ENCODE measurements around the gene PCDHGA8. TPM values are rescaled to one million over a fixed set of nuclear protein-coding genes. Genes with fewer than 3 reads are reported as not detected.

Gene PCDHGA8
- polyA plus RNA-seq, 1 donor (not counting 4 experiments of a cell fraction or from before 2014, with no cell fraction given), result 0.08 TPM

- peaks cover 24% of the 10 kb centered on the region for H3K9me3 ChIP-seq (ENCODE audit: control insufficient read depth, low read depth, low read length)
- no peak overlapping the region for H3K9ac ChIP-seq (ENCODE audit: control insufficient read depth, extremely low read depth, insufficient read depth, low read length)
- DNase-seq (ENCODE audit: low read depth, low spot score), result no peak
- H2AFZ ChIP-seq (ENCODE audit: control insufficient read depth, low read length), result no peak overlapping the region
- no peaks in the 10 kb centered on the region for H4K20me1 ChIP-seq (ENCODE audit: control insufficient read depth, extremely low read depth, insufficient read depth, low read length)
- H3K4me3 ChIP-seq (ENCODE audit: control insufficient read depth in 2 of 3, extremely low read depth in 1 of 3, insufficient read depth in 2 of 3, low read depth in 1 of 3, low read length in 3 of 3), result no peak overlapping the region
- no peak for FAIRE-seq
- peaks cover 11% of the 10 kb centered on the region for H3K27me3 ChIP-seq (ENCODE audit: control insufficient read depth, extremely low read depth, insufficient read depth, low read length)
- dilution Hi-C loops (cut with MboI; ENCODE audit: extremely low pct_ligation_motif_present, low sequenced_read_pairs), result no loop called here
- no peak overlapping the region for H3K27ac ChIP-seq (ENCODE audit: control insufficient read depth, insufficient read depth, low read length)
- no peaks in the 10 kb centered on the region for H3K36me3 ChIP-seq (ENCODE audit: control insufficient read depth in 2 of 2, extremely low read depth in 1 of 2, insufficient read depth in 2 of 2, low read length in 2 of 2)
- H3K4me2 ChIP-seq (ENCODE audit: control insufficient read depth, extremely low read depth, insufficient read depth, low read depth, low read length), result no peak overlapping the region
- no peaks in the 10 kb centered on the region for H3K4me1 ChIP-seq (ENCODE audit: control insufficient read depth, extremely low read depth, insufficient read depth, low read length)
- TF ChIP-seq EZH2 (IDR thresholded peaks at IDR 0.05; ENCODE audit: low read length), result no peak
- TF ChIP-seq, protein P1, sequence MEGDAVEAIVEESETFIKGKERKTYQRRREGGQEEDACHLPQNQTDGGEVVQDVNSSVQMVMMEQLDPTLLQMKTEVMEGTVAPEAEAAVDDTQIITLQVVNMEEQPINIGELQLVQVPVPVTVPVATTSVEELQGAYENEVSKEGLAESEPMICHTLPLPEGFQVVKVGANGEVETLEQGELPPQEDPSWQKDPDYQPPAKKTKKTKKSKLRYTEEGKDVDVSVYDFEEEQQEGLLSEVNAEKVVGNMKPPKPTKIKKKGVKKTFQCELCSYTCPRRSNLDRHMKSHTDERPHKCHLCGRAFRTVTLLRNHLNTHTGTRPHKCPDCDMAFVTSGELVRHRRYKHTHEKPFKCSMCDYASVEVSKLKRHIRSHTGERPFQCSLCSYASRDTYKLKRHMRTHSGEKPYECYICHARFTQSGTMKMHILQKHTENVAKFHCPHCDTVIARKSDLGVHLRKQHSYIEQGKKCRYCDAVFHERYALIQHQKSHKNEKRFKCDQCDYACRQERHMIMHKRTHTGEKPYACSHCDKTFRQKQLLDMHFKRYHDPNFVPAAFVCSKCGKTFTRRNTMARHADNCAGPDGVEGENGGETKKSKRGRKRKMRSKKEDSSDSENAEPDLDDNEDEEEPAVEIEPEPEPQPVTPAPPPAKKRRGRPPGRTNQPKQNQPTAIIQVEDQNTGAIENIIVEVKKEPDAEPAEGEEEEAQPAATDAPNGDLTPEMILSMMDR (optimal IDR thresholded peaks at IDR 0.05 in 1 of 3, IDR thresholded peaks at IDR 0.05 in 1 of 3, conservative IDR thresholded peaks at IDR 0.05 in 1 of 3; ENCODE audit: extremely low read depth in 1 of 3, insufficient read depth in 2 of 3, low read length in 3 of 3), result no peak
- no peaks in the 10 kb centered on the region for H3K79me2 ChIP-seq (ENCODE audit: control insufficient read depth, insufficient read depth, low read length)
- H3K9me1 ChIP-seq (ENCODE audit: control insufficient read depth, extremely low read depth, insufficient read depth, low read length), result no peaks in the 10 kb centered on the region
These were observed 3.8 kb upstream of the PCDHGA8 start for GRCh38 chr5:141388661-141389060.

- dilution Hi-C loops (cut with MboI; ENCODE audit: extremely low pct_ligation_motif_present, low sequenced_read_pairs), result no loop called here
- Histone ChIP-seq H3K9me3 (ENCODE audit: control insufficient read depth, low read depth, low read length) (peaks cover 27% of the 10 kb centered on the region), H3K9ac (ENCODE audit: control insufficient read depth, extremely low read depth, insufficient read depth, low read length) (no peak overlapping the region), H3K27ac (ENCODE audit: control insufficient read depth, insufficient read depth, low read length) (no peak overlapping the region), H3K36me3 (ENCODE audit: control insufficient read depth in 2 of 2, extremely low read depth in 1 of 2, insufficient read depth in 2 of 2, low read length in 2 of 2) (no peaks in the 10 kb centered on the region), H2AFZ (ENCODE audit: control insufficient read depth, low read length) (no peak overlapping the region), H3K4me3 (ENCODE audit: control insufficient read depth in 2 of 3, extremely low read depth in 1 of 3, insufficient read depth in 2 of 3, low read depth in 1 of 3, low read length in 3 of 3) (no peak overlapping the region), H3K4me1 (ENCODE audit: control insufficient read depth, extremely low read depth, insufficient read depth, low read length) (no peaks in the 10 kb centered on the region), H3K79me2 (ENCODE audit: control insufficient read depth, insufficient read depth, low read length) (no peaks in the 10 kb centered on the region), H4K20me1 (ENCODE audit: control insufficient read depth, extremely low read depth, insufficient read depth, low read length) (no peaks in the 10 kb centered on the region), H3K9me1 (ENCODE audit: control insufficient read depth, extremely low read depth, insufficient read depth, low read length) (no peaks in the 10 kb centered on the region), H3K27me3 (ENCODE audit: control insufficient read depth, extremely low read depth, insufficient read depth, low read length) (peaks cover 11% of the 10 kb centered on the region), H3K4me2 (ENCODE audit: control insufficient read depth, extremely low read depth, insufficient read depth, low read depth, low read length) (no peak overlapping the region)
- FAIRE-seq (no peak), DNase-seq (ENCODE audit: low read depth, low spot score) (no peak)
- TF ChIP-seq EZH2 (IDR thresholded peaks at IDR 0.05; ENCODE audit: low read length), result no peak
- TF ChIP-seq, protein P1 (optimal IDR thresholded peaks at IDR 0.05 in 1 of 3, IDR thresholded peaks at IDR 0.05 in 1 of 3, conservative IDR thresholded peaks at IDR 0.05 in 1 of 3; ENCODE audit: extremely low read depth in 1 of 3, insufficient read depth in 2 of 3, low read length in 3 of 3), result no peak
These were observed 3.0 kb upstream of the PCDHGA8 start for GRCh38 chr5:141389153-141390042.
